Measurements from ENCODE around the gene POMGNT2. TPM values are rescaled to one million over a fixed set of nuclear protein-coding genes. Genes with fewer than 3 reads are reported as not detected.

POMGNT2 gene
- total and polyA plus RNA-seq, 10 of the 15 experiments (the other 5 are each of a cell fraction or from before 2014, with no cell fraction given): 0.02 to 1.7 (median 0.17) TPM; not detected in 1

- TF ChIP-seq, protein P1, sequence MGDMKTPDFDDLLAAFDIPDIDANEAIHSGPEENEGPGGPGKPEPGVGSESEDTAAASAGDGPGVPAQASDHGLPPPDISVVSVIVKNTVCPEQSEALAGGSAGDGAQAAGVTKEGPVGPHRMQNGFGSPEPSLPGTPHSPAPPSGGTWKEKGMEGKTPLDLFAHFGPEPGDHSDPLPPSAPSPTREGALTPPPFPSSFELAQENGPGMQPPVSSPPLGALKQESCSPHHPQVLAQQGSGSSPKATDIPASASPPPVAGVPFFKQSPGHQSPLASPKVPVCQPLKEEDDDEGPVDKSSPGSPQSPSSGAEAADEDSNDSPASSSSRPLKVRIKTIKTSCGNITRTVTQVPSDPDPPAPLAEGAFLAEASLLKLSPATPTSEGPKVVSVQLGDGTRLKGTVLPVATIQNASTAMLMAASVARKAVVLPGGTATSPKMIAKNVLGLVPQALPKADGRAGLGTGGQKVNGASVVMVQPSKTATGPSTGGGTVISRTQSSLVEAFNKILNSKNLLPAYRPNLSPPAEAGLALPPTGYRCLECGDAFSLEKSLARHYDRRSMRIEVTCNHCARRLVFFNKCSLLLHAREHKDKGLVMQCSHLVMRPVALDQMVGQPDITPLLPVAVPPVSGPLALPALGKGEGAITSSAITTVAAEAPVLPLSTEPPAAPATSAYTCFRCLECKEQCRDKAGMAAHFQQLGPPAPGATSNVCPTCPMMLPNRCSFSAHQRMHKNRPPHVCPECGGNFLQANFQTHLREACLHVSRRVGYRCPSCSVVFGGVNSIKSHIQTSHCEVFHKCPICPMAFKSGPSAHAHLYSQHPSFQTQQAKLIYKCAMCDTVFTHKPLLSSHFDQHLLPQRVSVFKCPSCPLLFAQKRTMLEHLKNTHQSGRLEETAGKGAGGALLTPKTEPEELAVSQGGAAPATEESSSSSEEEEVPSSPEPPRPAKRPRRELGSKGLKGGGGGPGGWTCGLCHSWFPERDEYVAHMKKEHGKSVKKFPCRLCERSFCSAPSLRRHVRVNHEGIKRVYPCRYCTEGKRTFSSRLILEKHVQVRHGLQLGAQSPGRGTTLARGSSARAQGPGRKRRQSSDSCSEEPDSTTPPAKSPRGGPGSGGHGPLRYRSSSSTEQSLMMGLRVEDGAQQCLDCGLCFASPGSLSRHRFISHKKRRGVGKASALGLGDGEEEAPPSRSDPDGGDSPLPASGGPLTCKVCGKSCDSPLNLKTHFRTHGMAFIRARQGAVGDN (IDR thresholded peaks at IDR 0.05): 0 out of 2 replicates have a peak, but pooled peaks have one; percentile 46
- TF ChIP-seq BHLHE40 (IDR thresholded peaks at IDR 0.05; ENCODE audit: borderline replicate concordance in 1 of 2, low read depth in 2 of 2, low read length in 1 of 2): peak in 1 of 2 experiments; percentile 57; a peak in 1 of 4 replicates
- no peak for TF ChIP-seq CHD1 (IDR thresholded peaks at IDR 0.05; ENCODE audit: low read depth, low read length)
- 0 out of 2 replicates have a peak, but pooled peaks have one; percentile 28 for TF ChIP-seq GATAD2B (conservative IDR thresholded peaks at IDR 0.05; ENCODE audit: low read depth)
- 0 out of 2 replicates have a peak, but pooled peaks have one; percentile 57 for TF ChIP-seq ZNF217 (IDR thresholded peaks at IDR 0.05)
- TF ChIP-seq NR2C1 (IDR thresholded peaks at IDR 0.05): peak; percentile 74
Measured at GRCh38 chr3:43105596-43106292, at the start of gene POMGNT2 (continued).

DNA sequence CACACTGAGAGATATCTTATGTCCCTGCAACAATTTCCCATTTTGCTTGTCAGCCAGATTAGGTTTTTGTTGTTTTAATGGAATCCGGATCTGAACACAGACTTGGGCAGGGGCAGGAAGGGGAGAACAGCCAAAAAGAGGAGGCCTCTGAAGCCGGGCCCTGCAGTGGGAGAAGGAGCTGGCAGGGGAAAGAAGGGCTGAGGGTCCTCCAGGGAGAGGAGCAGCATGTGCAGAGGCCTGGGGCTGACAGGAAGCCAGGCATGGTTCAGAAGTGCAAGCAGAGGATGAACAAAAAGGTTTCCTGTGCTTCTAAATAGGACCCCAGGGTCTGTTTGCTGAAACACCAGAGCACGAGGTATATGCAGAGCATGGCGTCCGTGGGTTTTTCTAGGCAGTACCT lies 49.1 kb upstream of the POMGNT2 start:
- POLR2A ChIA-PET: no interaction called here
- no TSS peak for BruUV-seq (replicated peaks)

More for the DNA sequence above, 49.1 kb upstream of the POMGNT2 start:
- Histone ChIP-seq H2AFZ (ENCODE audit: control insufficient read depth, low read depth, low read length) (no peak overlapping the region), H3K27me3 (replicated peaks in 1 of 2; ENCODE audit: control insufficient read depth in 2 of 2, insufficient read depth in 2 of 2, low read length in 1 of 2) (no peaks in the 10 kb centered on the region; a peak in 1 of 4 replicates), H3K27ac (ENCODE audit: control insufficient read depth, insufficient read depth) (no peak overlapping the region), H3K36me3 (ENCODE audit: control insufficient read depth in 2 of 2, insufficient read depth in 2 of 2, low read length in 1 of 2) (no peaks in the 10 kb centered on the region), H3K9me3 (replicated peaks; ENCODE audit: control insufficient read depth, insufficient read depth, low read length) (no peaks in the 10 kb centered on the region), H3K4me2 (ENCODE audit: control insufficient read depth, insufficient read depth) (no peak overlapping the region), H3K4me1 (ENCODE audit: control insufficient read depth, insufficient read depth, low read length) (no peaks in the 10 kb centered on the region), H3K4me3 (no peak overlapping the region), H3K79me2 (ENCODE audit: control insufficient read depth, insufficient read depth, low read length) (no peaks in the 10 kb centered on the region), H4K20me1 (ENCODE audit: control insufficient read depth, insufficient read depth) (no peaks in the 10 kb centered on the region), H3K9ac (ENCODE audit: control insufficient read depth, insufficient read depth, low read length) (no peak overlapping the region)
- SMC1A ChIA-PET (ENCODE audit: uncharacterized antibody, unreplicated experiment): no interaction called here
- DNase-seq (ENCODE audit: low read depth, low spot score) (no peak), FAIRE-seq (no peak), ATAC-seq (no peak)
- intact Hi-C loops (cut with micrococcal nuclease; ENCODE audit: unreplicated experiment): no loop called here
- in situ Hi-C loops (cut with MboI): no loop called here
- TF ChIP-seq, protein P2, sequence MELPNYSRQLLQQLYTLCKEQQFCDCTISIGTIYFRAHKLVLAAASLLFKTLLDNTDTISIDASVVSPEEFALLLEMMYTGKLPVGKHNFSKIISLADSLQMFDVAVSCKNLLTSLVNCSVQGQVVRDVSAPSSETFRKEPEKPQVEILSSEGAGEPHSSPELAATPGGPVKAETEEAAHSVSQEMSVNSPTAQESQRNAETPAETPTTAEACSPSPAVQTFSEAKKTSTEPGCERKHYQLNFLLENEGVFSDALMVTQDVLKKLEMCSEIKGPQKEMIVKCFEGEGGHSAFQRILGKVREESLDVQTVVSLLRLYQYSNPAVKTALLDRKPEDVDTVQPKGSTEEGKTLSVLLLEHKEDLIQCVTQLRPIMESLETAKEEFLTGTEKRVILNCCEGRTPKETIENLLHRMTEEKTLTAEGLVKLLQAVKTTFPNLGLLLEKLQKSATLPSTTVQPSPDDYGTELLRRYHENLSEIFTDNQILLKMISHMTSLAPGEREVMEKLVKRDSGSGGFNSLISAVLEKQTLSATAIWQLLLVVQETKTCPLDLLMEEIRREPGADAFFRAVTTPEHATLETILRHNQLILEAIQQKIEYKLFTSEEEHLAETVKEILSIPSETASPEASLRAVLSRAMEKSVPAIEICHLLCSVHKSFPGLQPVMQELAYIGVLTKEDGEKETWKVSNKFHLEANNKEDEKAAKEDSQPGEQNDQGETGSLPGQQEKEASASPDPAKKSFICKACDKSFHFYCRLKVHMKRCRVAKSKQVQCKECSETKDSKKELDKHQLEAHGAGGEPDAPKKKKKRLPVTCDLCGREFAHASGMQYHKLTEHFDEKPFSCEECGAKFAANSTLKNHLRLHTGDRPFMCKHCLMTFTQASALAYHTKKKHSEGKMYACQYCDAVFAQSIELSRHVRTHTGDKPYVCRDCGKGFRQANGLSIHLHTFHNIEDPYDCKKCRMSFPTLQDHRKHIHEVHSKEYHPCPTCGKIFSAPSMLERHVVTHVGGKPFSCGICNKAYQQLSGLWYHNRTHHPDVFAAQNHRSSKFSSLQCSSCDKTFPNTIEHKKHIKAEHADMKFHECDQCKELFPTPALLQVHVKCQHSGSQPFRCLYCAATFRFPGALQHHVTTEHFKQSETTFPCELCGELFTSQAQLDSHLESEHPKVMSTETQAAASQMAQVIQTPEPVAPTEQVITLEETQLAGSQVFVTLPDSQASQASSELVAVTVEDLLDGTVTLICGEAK (IDR thresholded peaks at IDR 0.05; ENCODE audit: borderline replicate concordance): no peak
- TF ChIP-seq FOXK2 (IDR thresholded peaks at IDR 0.05): no peak
- WGBS (ENCODE audit: insufficient coverage, insufficient replicate concordance, low lambda C conversion rate, missing lambda C conversion rate): 8% methylated on average over 5 of the region's 5 CpGs
- RAD21 ChIA-PET (ENCODE audit: unreplicated experiment): no interaction called here
- CTCF ChIA-PET: interaction anchor here (1.3 kb wide), 1 partner anchor 193 kb away, joined by 4 read pairs; no protein-coding TSS in a partner anchor
